IPS-11a (cell line): ENCODE data around the gene ELMO1.

ENCODE experiments used
- H3K4me3 ChIP-seq: one replicate; pipeline ENCODE4 v1.5.1; 2013; ENCODE audit warnings: low read depth, low read length, control low read depth

The ELMO1 gene

GRCh38 chr7:36905841-36906240 lies 542.8 kb downstream of the ELMO1 start:
- no peak overlapping the region for H3K4me3 ChIP-seq

GRCh38 chr7:36904802-36905201 lies 543.9 kb downstream of the ELMO1 start:
- H3K4me3 ChIP-seq = no peak overlapping the region

- no peak overlapping the region for H3K4me3 ChIP-seq
Measured at GRCh38 chr7:36904101-36904500, 544.6 kb downstream of the ELMO1 start.

- no peak overlapping the region for H3K4me3 ChIP-seq
Measured at GRCh38 chr7:36900988-36901710, 547.5 kb downstream of the ELMO1 start.

- no peak overlapping the region for H3K4me3 ChIP-seq
Measured at GRCh38 chr7:36898186-36898585, 550.5 kb downstream of the ELMO1 start.

GRCh38 chr7:36896956-36897590 lies 551.6 kb downstream of the ELMO1 start:
- no peak overlapping the region for H3K4me3 ChIP-seq

GRCh38 chr7:36896418-36896817 lies 552.2 kb downstream of the ELMO1 start:
- H3K4me3 ChIP-seq = no peak overlapping the region

GRCh38 chr7:36895192-36895591 lies 553.5 kb downstream of the ELMO1 start:
- H3K4me3 ChIP-seq = no peak overlapping the region

GRCh38 chr7:36894190-36894589 lies 554.5 kb downstream of the ELMO1 start:
- no peak overlapping the region for H3K4me3 ChIP-seq

GRCh38 chr7:36889182-36889581 lies 559.5 kb downstream of the ELMO1 start:
- no peak overlapping the region for H3K4me3 ChIP-seq

GRCh38 chr7:36887969-36888368 lies 560.7 kb downstream of the ELMO1 start:
- H3K4me3 ChIP-seq = no peak overlapping the region

GRCh38 chr7:36887233-36887632 lies 561.4 kb downstream of the ELMO1 start:
- no peak overlapping the region for H3K4me3 ChIP-seq

- H3K4me3 ChIP-seq = no peak overlapping the region
Measured at GRCh38 chr7:36884910-36885309, 563.8 kb downstream of the ELMO1 start.

- no peak overlapping the region for H3K4me3 ChIP-seq
Measured at GRCh38 chr7:36884351-36884750, 564.3 kb downstream of the ELMO1 start.

GRCh38 chr7:36881233-36881874 lies 567.3 kb downstream of the ELMO1 start:
- H3K4me3 ChIP-seq = no peak overlapping the region

- no peak overlapping the region for H3K4me3 ChIP-seq
Measured at GRCh38 chr7:36880108-36880507, 568.6 kb downstream of the ELMO1 start.

GRCh38 chr7:36879021-36879420 lies 569.6 kb downstream of the ELMO1 start:
- no peak overlapping the region for H3K4me3 ChIP-seq

- H3K4me3 ChIP-seq = no peak overlapping the region
Measured at GRCh38 chr7:36878288-36878687, 570.4 kb downstream of the ELMO1 start.

- no peak overlapping the region for H3K4me3 ChIP-seq
Measured at GRCh38 chr7:36875794-36876193, 572.9 kb downstream of the ELMO1 start.

- no peak overlapping the region for H3K4me3 ChIP-seq
Measured at GRCh38 chr7:36874041-36874440, 574.6 kb downstream of the ELMO1 start.

- no peak overlapping the region for H3K4me3 ChIP-seq
Measured at GRCh38 chr7:36871863-36872262, 576.8 kb downstream of the ELMO1 start.

GRCh38 chr7:36871355-36871738 lies 577.3 kb downstream of the ELMO1 start:
- H3K4me3 ChIP-seq = no peak overlapping the region
